ENCODE results near the gene RCBTB1.
"Not testable (repeated sequence)": the region's sequence is repeated elsewhere in the genome, so short reads cannot be mapped to it uniquely, and the experiment has no call there.

Gene RCBTB1

DNA sequence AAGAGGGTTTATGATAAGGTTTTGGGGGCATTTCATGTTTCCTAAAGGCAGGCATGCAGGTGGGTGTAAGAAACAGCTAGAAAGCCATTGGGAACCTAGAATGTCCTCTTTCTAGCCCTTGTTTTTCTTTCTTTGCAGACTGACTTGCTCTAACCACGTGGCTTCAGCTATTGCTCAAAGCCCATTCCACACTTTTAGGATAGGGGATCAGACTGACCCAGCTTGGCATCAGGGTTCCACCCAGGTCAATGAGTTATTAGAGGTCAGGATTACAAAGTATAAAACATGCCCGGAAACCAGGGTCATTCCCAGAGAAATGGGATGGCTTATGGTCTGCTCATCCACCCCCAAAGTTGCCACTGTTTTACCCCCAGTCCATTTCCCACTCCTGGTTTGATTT lies 72.8 kb downstream of the RCBTB1 start:
- no peak for DNase-seq (ENCODE audit: low spot score)

DNA sequence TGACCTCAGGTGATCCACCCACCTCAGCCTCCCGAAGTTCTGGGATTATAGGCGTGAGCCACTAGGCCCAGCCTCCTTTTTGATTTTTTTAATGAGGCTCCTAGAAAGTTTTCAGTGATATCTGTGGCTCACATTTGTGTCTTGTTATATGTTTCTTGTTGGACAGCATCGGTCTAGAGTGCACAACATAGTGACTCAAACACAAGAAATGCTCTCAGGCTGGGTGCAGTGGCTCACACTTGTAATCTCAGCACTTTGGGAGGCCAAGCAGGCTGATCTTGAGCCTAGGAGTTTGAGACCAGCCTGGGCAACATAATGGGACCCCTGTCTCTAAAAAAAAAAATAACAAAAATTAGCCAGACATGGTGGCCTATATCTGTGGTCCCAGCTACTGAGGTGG lies 81.4 kb downstream of the RCBTB1 start:
- DNase-seq (ENCODE audit: low spot score), result no peak

DNA sequence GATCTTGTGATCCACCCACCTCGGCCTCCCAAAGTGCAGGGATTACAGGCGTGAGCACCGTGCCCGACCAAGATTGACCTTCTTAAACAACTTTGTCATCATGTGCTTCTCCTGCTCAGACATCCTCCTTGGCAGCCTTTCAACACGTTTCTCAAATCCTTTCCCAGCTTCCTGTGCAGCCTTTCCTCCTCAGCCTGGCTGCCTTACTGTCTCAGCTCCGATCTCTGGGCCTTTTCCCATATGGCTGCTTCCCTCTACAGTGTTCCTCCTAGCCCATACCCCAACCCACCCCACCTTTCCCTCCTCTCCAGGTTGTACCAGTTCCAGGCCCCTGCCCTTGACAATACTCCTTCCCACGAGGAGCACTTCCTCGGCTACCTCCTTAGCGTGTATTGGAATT lies 82.4 kb downstream of the RCBTB1 start:
- DNase-seq (ENCODE audit: low spot score), result no peak

DNA sequence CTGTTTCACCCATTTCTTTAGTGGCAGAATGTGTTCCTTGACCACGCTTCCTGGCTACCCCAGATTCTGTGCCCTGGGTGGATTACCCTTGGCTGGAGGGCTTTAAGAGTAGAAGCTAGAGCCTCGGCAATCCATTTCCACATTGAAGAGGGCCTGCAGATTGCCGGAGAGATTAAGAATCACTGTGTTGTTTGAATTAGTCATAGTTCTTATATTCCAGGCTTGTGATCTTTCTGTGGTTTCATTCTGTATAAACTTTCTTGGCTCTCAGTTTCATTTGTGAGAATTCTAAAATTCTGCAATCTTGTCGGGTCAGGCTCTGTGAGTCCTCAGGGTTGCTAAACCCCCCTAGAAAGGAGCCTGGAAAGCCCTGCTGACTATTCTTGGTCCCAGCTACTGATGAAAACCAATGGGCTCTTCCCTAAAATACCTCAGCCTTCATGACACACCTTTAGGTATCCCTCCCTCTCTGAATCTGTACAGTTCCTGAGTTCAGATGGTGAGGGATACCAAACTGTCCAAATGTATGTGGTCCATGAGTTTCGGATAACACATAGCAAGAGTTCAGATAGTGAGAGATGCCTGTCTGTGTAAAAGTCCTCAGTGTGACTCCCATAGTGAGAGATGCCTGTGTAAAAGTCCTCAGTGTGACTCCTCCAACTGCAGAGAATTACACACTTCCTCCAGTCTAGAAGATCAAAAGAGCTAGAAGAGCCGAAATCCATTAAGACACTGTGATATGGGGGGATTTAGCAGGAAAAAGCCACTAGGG lies 85.3 kb downstream of the RCBTB1 start:
- no peak for DNase-seq (ENCODE audit: low spot score)

GRCh38 chr13:49498206-49498605 lies 87.2 kb downstream of the RCBTB1 start:
- no peak for DNase-seq (ENCODE audit: low spot score)

DNA sequence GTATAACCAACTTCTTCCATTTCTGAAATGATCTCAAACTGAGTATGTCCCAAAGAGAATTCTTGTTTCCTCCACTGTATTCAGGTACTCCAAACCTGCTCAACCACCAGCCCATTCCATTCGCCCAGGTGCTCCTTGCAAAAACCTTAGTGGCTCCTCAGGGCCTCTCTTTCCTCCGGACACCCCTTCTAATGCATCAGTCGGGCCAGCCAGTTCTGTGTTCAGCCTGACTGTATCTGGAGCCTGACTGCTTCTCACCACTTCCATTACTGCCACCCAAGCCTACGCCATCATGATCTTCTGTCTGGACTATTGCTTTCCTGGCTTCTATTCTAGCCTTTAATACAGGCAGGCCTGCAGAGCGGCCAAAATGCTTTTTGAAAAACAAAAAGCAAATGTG lies 88.1 kb downstream of the RCBTB1 start:
- DNase-seq (ENCODE audit: low spot score), result no peak

GRCh38 chr13:49496837-49497236 lies 88.5 kb downstream of the RCBTB1 start:
- DNase-seq (ENCODE audit: low spot score), result not testable (repeated sequence)

DNA sequence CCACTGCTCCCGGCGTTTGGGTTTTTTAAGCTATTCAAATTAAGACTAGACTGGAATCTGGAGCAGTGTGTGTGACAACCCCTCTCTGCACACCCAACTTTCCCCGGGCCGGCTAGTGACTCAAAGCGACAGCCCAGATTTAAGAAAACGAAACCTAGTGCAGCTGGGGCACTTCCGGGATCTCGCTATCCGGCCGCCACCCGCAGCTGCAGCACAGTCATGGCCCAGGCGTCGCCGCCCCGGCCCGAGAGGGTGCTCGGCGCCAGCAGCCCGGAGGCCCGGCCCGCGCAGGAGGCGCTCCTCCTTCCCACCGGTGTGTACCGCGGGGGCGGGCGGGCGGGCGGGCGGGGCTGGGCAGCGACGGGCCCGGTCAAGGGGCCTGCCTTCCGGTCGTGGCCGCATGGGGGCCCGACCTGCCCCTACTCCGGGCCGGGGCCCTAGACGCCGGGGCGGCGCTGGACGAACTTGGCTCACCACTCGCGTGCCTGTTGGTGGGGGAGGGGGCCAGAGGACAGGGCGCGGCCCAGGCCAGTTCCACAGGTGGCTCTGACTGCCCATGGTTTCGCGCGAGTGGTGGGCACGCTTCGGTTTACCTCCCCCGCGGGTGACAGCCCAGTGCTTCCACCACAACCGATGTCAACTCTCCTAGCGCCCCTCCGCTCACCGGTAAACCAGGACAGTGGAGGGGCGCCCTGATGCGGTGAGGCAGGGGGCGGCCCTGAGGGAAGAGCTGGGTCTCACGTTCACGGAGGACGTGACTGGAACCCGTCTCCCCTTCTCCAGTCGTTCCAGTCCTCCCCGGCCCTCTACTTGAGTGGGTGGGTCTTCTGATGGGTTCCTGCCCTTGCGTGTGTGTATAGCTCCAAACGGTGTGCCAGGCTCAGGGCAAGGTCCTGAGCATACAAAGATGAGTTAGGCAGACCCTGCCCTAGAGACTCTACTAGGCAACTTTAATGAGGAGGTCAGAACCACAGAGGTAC lies 89.3 kb downstream of the RCBTB1 start, which contains the start of gene PHF11:
Gene PHF11, plus strand, starts transcription at position 171 of the 980 bp plus-strand sequence. Its CDS starts 49 bp downstream, at position 220.
- peak; percentile 27 for DNase-seq (ENCODE audit: low spot score)

- no peak for DNase-seq (ENCODE audit: low spot score)
These were observed 90.7 kb downstream of the RCBTB1 start for GRCh38 chr13:49494645-49495044.

GRCh38 chr13:49488563-49488962 lies 96.8 kb downstream of the RCBTB1 start:
- no peak for DNase-seq (ENCODE audit: low spot score)
